GM19023 (cell line): ENCODE results near the gene PHACTR1.

ENCODE experiments used
- ATAC-seq: cut with Tn5 transposase; IDR thresholded peaks from one replicate; pipeline ENCODE4 v1.9.1; 2021; ENCODE audit warnings: mild to moderate bottlenecking, moderate library complexity; ENCODE audit not compliant: unreplicated experiment

PHACTR1 gene

GRCh38 chr6:12974551-12974950 lies 258.0 kb downstream of the PHACTR1 start:
- no peak for ATAC-seq

GRCh38 chr6:12976366-12976765 lies 259.8 kb downstream of the PHACTR1 start:
- ATAC-seq, result no peak

GRCh38 chr6:12977206-12977605 lies 260.6 kb downstream of the PHACTR1 start:
- no peak for ATAC-seq

GRCh38 chr6:12977806-12978205 lies 261.2 kb downstream of the PHACTR1 start:
- no peak for ATAC-seq

- ATAC-seq, result no peak
These were observed 264.2 kb downstream of the PHACTR1 start for GRCh38 chr6:12980741-12981140.

- no peak for ATAC-seq
These were observed 268.2 kb downstream of the PHACTR1 start for GRCh38 chr6:12984776-12985175.

GRCh38 chr6:12987783-12988182 lies 271.2 kb downstream of the PHACTR1 start:
- ATAC-seq, result no peak

- no peak for ATAC-seq
These were observed 273.6 kb downstream of the PHACTR1 start for GRCh38 chr6:12990162-12990561.

- no peak for ATAC-seq
These were observed 274.9 kb downstream of the PHACTR1 start for GRCh38 chr6:12991435-12991834.

- ATAC-seq, result no peak
These were observed 276.2 kb downstream of the PHACTR1 start for GRCh38 chr6:12992770-12993169.

- ATAC-seq, result no peak
These were observed 276.8 kb downstream of the PHACTR1 start for GRCh38 chr6:12993283-12993898.

GRCh38 chr6:12995419-12995818 lies 278.9 kb downstream of the PHACTR1 start:
- ATAC-seq, result no peak

GRCh38 chr6:13000537-13000936 lies 284.0 kb downstream of the PHACTR1 start:
- ATAC-seq, result no peak

GRCh38 chr6:13001927-13002326 lies 285.4 kb downstream of the PHACTR1 start:
- no peak for ATAC-seq

- no peak for ATAC-seq
These were observed 288.0 kb downstream of the PHACTR1 start for GRCh38 chr6:13004601-13005000.

- ATAC-seq, result no peak
These were observed 289.4 kb downstream of the PHACTR1 start for GRCh38 chr6:13005994-13006393.

- no peak for ATAC-seq
These were observed 290.2 kb downstream of the PHACTR1 start for GRCh38 chr6:13006578-13007300.

- no peak for ATAC-seq
These were observed 291.2 kb downstream of the PHACTR1 start for GRCh38 chr6:13007744-13008143.

GRCh38 chr6:13009031-13009430 lies 292.5 kb downstream of the PHACTR1 start:
- ATAC-seq, result no peak

- ATAC-seq, result no peak
These were observed 292.9 kb downstream of the PHACTR1 start for GRCh38 chr6:13009461-13009860.

- ATAC-seq, result no peak
These were observed 295.1 kb downstream of the PHACTR1 start for GRCh38 chr6:13011612-13012146.

- no peak for ATAC-seq
These were observed 295.7 kb downstream of the PHACTR1 start for GRCh38 chr6:13012296-13012695.
